HUES48 (cell line): ENCODE data around the gene SENP6.

Source experiments
- H3K27ac ChIP-seq: one replicate; pipeline ENCODE4 v1.7.0; 2013; ENCODE audit warnings: low read depth, low read length, inconsistent platforms
- H3K27me3 ChIP-seq: 2 replicates; pipeline ENCODE4 v1.6.1; 2013; ENCODE audit warnings: mild to moderate bottlenecking, low read length; ENCODE audit not compliant: control insufficient read depth, insufficient read depth
- H3K36me3 ChIP-seq: 2 replicates; pipeline ENCODE4 v1.6.1; 2013; ENCODE audit warnings: low read length; ENCODE audit not compliant: control insufficient read depth, insufficient read depth
- H3K4me1 ChIP-seq: 2 replicates; pipeline ENCODE4 v1.6.1; 2013; ENCODE audit warnings: mild to moderate bottlenecking, low read length; ENCODE audit not compliant: control insufficient read depth, insufficient read depth
- H3K4me3 ChIP-seq: 2 replicates; pipeline ENCODE4 v1.5.1; 2013; ENCODE audit warnings: mild to moderate bottlenecking, low read depth, low read length
- H3K9ac ChIP-seq: 2 replicates; pipeline ENCODE4 v1.6.1; 2013; ENCODE audit warnings: mild to moderate bottlenecking, low read depth, low read length, moderate library complexity
- H3K9me3 ChIP-seq: 2 replicates; pipeline ENCODE4 v1.6.1; 2013; ENCODE audit warnings: low read length; ENCODE audit not compliant: control insufficient read depth, insufficient read depth

SENP6 gene

DNA sequence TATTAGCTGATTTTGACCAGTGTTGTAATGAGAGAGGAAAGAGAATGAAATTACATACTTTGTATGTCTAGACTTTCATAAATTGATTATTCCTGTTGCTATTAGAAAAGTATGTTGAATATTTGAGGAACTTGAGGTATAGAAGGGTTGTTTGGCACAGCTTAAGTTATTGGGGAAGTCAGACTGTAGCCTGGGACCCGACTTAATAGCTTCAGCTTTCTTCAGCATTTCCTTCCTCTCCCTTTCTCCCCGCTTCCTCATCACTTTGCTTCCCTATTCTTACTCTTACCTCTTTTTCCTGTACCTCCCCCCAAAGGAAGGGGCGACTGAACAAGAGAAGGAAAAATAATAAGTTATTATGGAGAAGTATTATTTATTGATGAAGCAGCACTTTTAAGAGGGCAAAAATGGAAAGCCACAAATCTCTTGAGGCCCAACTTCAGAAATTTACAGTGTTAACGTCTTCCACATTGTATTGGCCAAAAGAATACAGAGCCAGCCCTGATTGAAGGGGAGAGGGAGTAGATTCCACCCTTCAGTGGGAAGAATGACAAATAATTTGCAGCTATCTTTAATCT lies 7.4 kb downstream of the SENP6 start:
- Histone ChIP-seq H3K36me3 (no peaks in the 10 kb centered on the region), H3K9ac (0 out of 2 replicates have a peak overlapping the region, but pooled peaks have one; percentile 10), H3K9me3 (no peaks in the 10 kb centered on the region), H3K4me1 (peaks cover 29% of the 10 kb centered on the region), H3K27me3 (no peaks in the 10 kb centered on the region), H3K4me3 (no peak overlapping the region), H3K27ac (no peak overlapping the region)

GRCh38 chr6:75609639-75610590 lies 8.2 kb downstream of the SENP6 start:
- Histone ChIP-seq H3K27me3 (no peaks in the 10 kb centered on the region), H3K4me1 (peaks cover 29% of the 10 kb centered on the region), H3K9ac (no peak overlapping the region), H3K9me3 (no peaks in the 10 kb centered on the region), H3K4me3 (no peak overlapping the region), H3K27ac (peak overlapping the region; percentile 4), H3K36me3 (no peaks in the 10 kb centered on the region)

- Histone ChIP-seq H3K9ac (no peak overlapping the region), H3K36me3 (no peaks in the 10 kb centered on the region), H3K27ac (no peak overlapping the region), H3K9me3 (no peaks in the 10 kb centered on the region), H3K4me1 (peaks cover 29% of the 10 kb centered on the region), H3K27me3 (no peaks in the 10 kb centered on the region), H3K4me3 (no peak overlapping the region)
Observed at GRCh38 chr6:75611011-75611701, 9.5 kb downstream of the SENP6 start.

GRCh38 chr6:75611702-75612375 lies 10.2 kb downstream of the SENP6 start:
- no peak overlapping the region for H3K27ac ChIP-seq
- H3K36me3 ChIP-seq, result no peaks in the 10 kb centered on the region
- H3K9me3 ChIP-seq, result no peaks in the 10 kb centered on the region
- H3K4me3 ChIP-seq, result no peak overlapping the region
- H3K27me3 ChIP-seq, result no peaks in the 10 kb centered on the region
- H3K4me1 ChIP-seq, result peaks cover 29% of the 10 kb centered on the region
- H3K9ac ChIP-seq, result no peak overlapping the region

DNA sequence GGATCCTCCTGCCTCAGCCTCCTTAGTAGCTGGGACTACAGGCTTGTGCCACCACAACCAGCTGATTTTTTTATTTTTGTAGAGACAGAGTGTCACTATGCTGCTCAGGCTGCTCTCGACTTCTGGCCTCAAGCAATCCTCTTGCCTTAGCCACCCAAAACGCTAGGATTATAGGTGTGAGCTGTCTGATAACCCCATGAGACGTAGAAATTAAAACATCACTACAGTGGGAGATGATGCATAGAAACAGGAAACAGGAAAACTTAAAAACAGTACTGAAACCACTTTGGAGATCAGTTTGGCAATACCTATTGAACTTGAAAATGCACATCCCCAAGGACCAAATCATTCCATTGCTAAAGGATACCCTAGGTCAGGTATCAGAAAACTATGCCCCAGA lies 10.8 kb downstream of the SENP6 start:
- Histone ChIP-seq H3K27me3 (no peaks in the 10 kb centered on the region), H3K9ac (no peak overlapping the region), H3K4me1 (peaks cover 29% of the 10 kb centered on the region), H3K4me3 (no peak overlapping the region), H3K27ac (no peak overlapping the region), H3K36me3 (no peaks in the 10 kb centered on the region), H3K9me3 (no peaks in the 10 kb centered on the region)

- no peak overlapping the region for H3K4me3 ChIP-seq
- no peaks in the 10 kb centered on the region for H3K9me3 ChIP-seq
- H3K9ac ChIP-seq, result no peak overlapping the region
- peaks cover 29% of the 10 kb centered on the region for H3K4me1 ChIP-seq
- no peaks in the 10 kb centered on the region for H3K27me3 ChIP-seq
- H3K27ac ChIP-seq, result no peak overlapping the region
- H3K36me3 ChIP-seq, result no peaks in the 10 kb centered on the region
Observed at GRCh38 chr6:75613056-75613501, 11.4 kb downstream of the SENP6 start.

GRCh38 chr6:75618437-75618836 lies 16.8 kb downstream of the SENP6 start:
- Histone ChIP-seq H3K4me3 (no peak overlapping the region), H3K36me3 (peaks cover 17% of the 10 kb centered on the region), H3K4me1 (no peaks in the 10 kb centered on the region), H3K27ac (no peak overlapping the region), H3K9me3 (no peaks in the 10 kb centered on the region), H3K27me3 (no peaks in the 10 kb centered on the region), H3K9ac (no peak overlapping the region)

- peaks cover 26% of the 10 kb centered on the region for H3K36me3 ChIP-seq
- H3K27ac ChIP-seq, result no peak overlapping the region
- no peaks in the 10 kb centered on the region for H3K27me3 ChIP-seq
- no peaks in the 10 kb centered on the region for H3K9me3 ChIP-seq
- H3K4me3 ChIP-seq, result no peak overlapping the region
- no peaks in the 10 kb centered on the region for H3K4me1 ChIP-seq
- H3K9ac ChIP-seq, result no peak overlapping the region
Observed at GRCh38 chr6:75619230-75619899, 17.7 kb downstream of the SENP6 start.

GRCh38 chr6:75620381-75621304 lies 19.0 kb downstream of the SENP6 start:
- Histone ChIP-seq H3K9ac (no peak overlapping the region), H3K36me3 (peaks cover 38% of the 10 kb centered on the region), H3K27ac (no peak overlapping the region)

More at GRCh38 chr6:75620381-75621304, 19.0 kb downstream of the SENP6 start:
- no peaks in the 10 kb centered on the region for H3K4me1 ChIP-seq
- no peaks in the 10 kb centered on the region for H3K27me3 ChIP-seq
- H3K4me3 ChIP-seq, result no peak overlapping the region
- no peaks in the 10 kb centered on the region for H3K9me3 ChIP-seq
